GDM1 (cell line): ENCODE results near the gene CLASP1.
"Not testable (repeated sequence)": the region's sequence is repeated elsewhere in the genome, so short reads cannot be mapped to it uniquely, and the experiment has no call there.

ENCODE experiments used
- DNase-seq: peaks from one replicate; lab custom pipeline; 2025; lab: John Stamatoyannopoulos, UW

CLASP1 gene

DNA sequence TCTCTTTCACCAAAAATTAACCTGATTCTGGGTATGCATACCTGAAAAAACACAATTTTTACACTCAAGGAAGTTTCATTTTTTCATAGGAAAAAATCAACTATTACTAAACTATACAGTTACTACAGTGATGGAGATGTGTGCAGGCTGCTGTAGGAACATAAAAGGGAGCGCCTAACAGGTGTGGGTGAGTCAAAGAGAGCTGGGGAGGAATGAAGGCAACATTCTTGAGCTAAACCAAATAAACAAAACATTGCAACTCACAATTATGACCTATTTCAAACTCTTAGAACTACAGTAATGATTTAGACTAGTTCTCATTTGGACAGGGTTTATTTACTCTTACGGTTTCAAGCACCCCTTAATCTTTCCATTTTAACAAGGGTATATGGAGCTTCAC lies 13.4 kb upstream of the CLASP1 start:
- no peak for DNase-seq

DNA sequence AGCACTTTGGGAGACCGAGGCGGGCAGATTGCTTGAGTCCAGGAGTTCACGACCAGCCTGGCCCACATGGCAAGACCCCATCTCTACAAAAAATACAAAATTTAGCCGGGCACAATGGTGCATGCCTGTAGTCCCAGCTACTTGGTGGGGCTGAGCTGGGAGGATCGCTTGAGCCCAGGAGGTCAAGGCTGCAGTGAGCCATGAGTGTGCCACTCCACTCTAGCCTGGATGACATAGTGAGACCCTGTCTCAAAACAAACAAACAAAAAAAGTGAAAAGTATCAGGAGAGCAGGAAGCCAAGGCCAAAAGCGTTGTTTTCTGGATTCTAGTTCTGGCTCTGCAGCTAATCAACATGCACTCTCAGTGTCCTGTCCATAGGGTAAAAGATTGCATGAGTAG lies 10.7 kb upstream of the CLASP1 start:
- DNase-seq = no peak

DNA sequence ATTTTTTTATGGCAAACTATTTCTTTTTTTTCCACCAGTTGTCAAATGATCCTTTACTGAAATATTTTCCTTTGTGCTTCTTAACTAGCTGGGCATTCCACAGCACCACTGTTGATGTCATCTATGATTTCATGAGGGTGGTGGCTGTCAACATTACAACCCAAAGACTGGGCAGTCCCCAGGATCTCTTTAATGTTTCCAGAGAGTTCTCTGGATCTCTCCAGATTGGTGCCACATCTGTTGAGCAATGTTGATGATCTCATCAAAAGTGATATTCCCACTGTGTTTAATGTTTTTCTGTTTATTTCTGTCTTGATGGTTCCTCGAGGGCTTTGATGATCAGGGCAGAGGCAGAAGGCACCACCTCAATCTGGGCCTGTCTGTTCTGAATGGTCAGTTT lies 9.1 kb upstream of the CLASP1 start:
- not testable (repeated sequence) for DNase-seq

GRCh38 chr2:121653035-121653434 lies 3.8 kb upstream of the CLASP1 start:
- no peak for DNase-seq

DNA sequence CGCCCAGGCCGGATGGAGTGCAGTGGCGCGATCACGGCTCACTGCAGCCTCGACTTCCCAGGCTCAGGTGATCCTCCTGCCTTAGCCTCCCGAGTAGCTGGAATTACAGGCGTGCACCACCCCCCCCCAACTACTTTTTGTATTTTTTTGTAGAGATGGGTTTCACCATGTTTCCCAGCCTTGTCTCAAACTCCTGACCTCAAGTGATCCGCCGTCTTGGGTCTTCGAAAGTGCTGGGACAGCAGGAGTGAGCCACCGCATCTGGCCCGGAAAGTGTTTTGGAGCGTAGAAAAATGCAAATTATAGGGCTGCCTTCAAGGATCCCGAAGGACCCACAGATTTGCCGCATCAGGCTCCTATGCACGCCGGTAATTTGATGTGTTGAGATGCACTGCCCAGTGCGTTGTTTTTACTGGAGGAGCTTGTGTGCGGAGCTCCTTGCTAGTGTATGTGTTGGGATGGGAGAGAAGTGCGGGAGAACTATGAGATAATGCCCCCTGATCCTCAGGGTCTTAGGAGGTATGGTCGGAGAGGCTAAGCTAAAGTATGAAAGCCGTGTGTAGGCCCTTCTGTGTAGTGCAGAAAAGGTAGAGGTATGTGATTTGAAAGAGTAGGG lies 1.2 kb upstream of the CLASP1 start:
- DNase-seq = no peak

- DNase-seq = peak; percentile 96
Observed at GRCh38 chr2:121649596-121650314, 493 bp upstream of the CLASP1 start.

GRCh38 chr2:121648206-121649148 lies 785 bp downstream of the CLASP1 start:
- DNase-seq = peak; percentile 28

- no peak for DNase-seq
Observed at GRCh38 chr2:121647396-121647795, 1.9 kb downstream of the CLASP1 start.

GRCh38 chr2:121644715-121645114 lies 4.5 kb downstream of the CLASP1 start:
- no peak for DNase-seq

- no peak for DNase-seq
Observed at GRCh38 chr2:121643877-121644276, 5.4 kb downstream of the CLASP1 start.

- no peak for DNase-seq
Observed at GRCh38 chr2:121640380-121641316, 8.6 kb downstream of the CLASP1 start.

GRCh38 chr2:121639846-121640245 lies 9.4 kb downstream of the CLASP1 start:
- DNase-seq = not testable (repeated sequence)

GRCh38 chr2:121638333-121638732 lies 10.9 kb downstream of the CLASP1 start:
- DNase-seq = no peak

DNA sequence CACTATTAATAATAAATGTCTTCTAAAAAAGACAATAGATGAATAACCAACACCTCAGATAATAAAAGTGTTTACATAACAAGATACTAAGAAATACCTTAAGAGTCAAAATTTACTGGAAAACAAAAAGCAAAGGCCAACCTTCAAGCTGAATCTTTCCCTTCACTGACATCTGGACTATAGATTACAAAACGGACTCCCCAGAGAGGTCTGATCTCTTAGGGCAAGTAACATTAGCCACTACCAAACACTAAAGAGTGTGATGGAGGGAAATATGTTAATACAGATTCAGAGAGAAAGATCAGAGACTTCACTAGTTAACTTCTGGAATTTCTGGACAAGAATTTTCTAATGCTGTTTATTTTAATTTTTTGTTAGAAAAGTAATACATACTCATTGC lies 13.9 kb downstream of the CLASP1 start:
- DNase-seq = no peak

DNA sequence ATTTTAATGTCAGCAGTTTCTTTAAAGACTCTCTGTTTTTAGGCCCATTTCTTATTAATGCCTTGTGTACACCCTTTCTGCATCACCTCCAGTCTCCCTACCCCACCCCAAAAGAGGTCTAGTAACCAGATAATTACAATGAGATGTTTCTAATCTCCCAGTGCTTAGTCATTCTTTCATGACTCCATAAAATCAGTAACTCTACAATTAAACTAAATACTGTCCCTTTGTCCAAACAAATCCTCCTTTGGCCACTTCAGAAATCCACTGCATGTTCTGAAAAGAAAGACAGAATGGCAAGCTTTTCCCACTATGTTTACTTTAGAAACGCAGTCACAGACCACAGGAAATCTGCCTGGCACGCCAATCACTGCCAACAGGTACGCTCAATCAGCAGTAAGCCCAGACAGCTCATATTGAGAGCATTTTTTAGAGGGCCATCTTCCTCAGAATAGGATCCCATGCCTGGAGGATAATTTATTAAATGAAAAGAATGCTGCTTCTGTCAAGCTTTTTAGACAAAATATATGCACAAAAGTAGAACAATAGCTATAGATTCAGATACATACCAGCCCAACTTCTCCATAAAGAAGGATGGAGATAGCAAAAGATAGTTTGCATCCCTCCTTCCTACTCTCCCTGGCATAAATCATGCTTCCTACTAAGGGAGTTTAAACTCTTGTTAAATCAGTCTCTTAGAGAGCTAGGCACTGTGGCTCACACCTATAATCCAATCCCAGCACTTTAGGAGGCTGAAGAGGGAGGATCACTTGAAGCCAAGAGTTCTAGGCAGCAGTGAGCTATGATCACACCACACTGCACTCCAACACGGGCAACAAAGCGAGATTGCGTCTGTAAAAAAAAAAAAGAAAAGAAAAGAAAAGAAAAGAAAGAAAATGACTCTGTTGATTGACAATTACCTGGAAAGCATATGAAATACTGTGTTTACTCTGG lies 14.6 kb downstream of the CLASP1 start:
- DNase-seq = no peak

- DNase-seq = no peak
Observed at GRCh38 chr2:121633463-121633862, 15.8 kb downstream of the CLASP1 start.

- no peak for DNase-seq
Observed at GRCh38 chr2:121627525-121628050, 21.7 kb downstream of the CLASP1 start.

- no peak for DNase-seq
Observed at GRCh38 chr2:121626777-121627524, 22.3 kb downstream of the CLASP1 start.

GRCh38 chr2:121625953-121626352 lies 23.3 kb downstream of the CLASP1 start:
- no peak for DNase-seq
